Right lung (tissue), 5 donors: ENCODE results near the gene PPP1R14D. TPM values are rescaled to one million over a fixed set of nuclear protein-coding genes. Genes with fewer than 3 reads are reported as not detected.

ENCODE experiments used
- DNase-seq, 2 donors: peaks; one replicate each; pipeline ENCODE4 v3.0.0-alpha.2; 2013
- polyA plus RNA-seq, 5 donors: library from polyadenylated mRNA; unstranded; fragments of 120-200 nt; gene quantifications; one replicate each; pipeline versions ENCODE4 v1.2.1 to v1.2.3, GENCODE V29; 2013; ENCODE audit warnings: inconsistent platforms in 1 of 5, low replicate concordance in 1 of 5; ENCODE audit not compliant: insufficient read length in 5 of 5, insufficient read depth in 1 of 5

Gene PPP1R14D
- polyA plus RNA-seq, 5 donors = 0.23 to 0.49 (median 0.37) TPM

DNA sequence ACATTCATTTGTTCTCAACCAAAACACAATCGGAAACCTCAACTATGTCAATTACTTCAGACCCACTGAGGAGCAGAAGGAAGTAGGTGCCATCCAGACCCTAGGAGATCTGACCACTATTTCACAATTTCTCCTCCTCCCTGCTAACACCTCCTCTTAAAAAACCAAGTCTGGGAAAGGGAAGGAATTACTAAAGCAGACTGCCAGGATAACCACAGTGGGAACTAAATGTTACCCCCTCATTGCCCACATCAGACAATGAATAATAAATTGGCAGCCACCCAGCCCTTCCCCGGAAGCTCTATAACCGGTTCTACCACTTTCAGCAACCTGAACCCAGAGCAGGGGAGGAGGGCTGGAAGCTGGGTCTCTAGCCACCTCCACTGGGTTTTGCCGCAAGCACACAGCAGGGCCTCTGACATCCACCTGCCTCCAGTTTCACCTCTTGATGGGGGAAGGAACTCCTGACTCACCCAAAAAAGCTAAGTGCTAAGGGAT, 41.1 kb downstream of the PPP1R14D start:
- DNase-seq = peak; percentile 58 to 68

- DNase-seq = no peak
Measured at GRCh38 chr15:40785814-40786213, 42.7 kb downstream of the PPP1R14D start.

- DNase-seq = no peak
Measured at GRCh38 chr15:40785164-40785563, 43.3 kb downstream of the PPP1R14D start.

DNA sequence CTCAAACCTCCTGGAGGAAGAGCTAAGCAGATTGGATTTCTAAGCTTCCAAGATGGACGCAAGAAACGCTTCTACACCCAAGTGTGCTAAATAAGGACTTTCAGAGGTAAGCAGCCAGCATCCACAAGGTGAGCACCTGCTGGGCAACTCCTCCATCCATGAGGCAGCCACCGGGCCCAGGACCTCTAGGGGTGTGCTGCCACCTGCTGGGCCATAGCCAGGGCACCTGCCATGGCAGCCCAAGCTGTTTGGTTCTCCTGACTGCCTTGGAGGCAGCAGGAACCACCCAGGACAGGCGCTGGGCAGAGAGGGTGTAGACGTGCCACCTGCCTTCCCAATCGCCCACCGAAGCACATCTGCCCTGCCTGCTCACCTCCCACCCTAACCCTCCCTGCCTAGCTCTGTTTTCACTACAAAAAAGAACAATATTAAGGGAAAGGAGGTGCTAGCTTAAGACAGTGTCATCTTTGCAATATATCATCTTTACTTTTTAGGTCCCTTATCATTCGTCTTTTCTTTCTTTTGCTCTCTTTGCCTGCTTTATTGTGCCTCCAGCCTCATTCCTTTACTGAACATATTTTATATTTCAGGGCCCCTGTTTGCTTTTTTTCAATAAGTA, 45.8 kb downstream of the PPP1R14D start:
- DNase-seq = no peak

DNA sequence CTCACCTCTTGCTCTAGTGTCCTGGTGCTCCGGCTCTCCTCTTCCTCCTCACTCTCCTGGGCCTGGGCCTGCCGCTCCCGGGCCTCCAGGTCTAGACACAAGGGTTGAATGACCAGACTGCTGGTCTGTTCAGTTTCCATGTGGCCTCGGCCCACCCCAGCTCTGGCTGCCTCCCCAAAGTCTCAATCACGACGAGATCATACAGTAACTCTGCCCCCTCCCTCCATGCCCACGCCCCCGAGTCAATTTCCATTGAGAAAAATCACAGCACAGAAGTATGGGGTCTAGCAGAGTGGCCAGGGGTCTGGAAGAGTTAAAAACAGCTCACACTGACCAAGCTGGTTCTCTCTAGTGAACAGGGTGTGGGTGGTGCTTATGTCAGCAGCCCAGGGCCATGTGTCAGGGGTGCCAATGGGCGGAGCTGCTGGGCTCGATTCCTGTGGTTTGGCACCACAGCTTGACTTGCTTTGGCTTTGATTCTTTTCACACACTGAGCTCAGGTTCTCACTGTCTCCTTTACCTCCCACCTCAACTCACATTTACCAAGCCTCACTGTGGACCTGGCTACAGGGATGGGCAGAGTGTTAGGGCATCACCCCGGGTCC, 51.9 kb downstream of the PPP1R14D start:
- no peak for DNase-seq

DNA sequence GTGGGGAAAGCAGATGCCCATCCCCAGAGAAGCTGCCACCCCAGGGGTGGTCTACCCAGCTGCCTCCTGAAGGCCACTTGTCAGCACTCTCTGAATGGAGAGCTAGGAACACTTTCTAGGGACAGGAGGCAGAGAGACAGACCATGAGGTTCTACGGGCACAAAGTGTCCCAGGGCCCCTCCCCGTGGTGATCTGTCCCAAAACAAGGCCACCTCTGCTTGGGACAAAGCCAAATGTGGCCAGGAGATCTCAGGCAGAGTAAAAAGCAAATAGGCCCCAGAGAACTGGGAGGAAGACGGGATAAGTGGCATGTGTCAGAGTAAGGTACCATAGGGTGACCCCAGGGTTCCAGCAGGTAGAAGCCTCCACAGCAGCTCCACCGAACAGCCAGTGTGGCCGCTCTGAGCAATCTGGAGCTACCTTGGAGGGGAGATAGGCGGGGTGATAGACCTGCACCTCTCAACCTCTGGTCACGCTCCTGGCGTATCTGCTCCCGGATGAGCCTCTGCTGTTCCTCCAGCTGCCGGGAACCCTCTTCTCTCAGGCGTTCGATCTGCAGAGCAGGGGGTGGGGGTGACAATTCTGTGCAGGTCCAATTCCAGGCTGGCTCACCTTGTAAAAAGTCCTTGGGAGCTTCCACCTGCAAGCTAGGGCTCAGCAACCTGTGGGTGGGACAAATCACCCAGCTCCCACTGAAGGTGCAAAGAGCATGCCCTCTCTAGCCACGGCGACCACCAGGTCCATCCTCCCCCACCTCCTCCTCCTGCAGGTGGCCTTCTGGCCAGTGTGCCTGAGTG, 52.6 kb downstream of the PPP1R14D start:
- no peak for DNase-seq

DNA sequence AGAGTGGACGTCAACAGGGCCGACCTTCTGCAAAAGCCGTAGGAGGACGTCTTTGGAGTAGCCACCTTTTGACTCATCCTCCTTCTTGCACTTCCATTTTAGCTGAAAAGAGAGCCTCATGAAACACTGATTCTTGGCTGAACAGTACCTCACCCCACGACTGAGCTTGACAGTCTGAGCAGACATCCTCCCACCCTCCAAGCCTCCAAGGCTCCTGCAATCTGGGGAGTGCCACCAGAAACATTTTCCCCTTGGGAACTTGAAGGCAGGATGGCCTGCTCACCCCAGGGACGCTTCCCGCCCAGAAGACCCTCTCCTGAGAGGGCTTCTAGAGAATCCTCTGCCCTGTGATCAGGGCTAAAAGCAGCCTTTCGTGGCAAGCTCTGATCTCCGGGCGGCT, 53.5 kb downstream of the PPP1R14D start:
- no peak for DNase-seq

GRCh38 chr15:40773902-40774301, 54.6 kb downstream of the PPP1R14D start:
- DNase-seq = no peak

DNA sequence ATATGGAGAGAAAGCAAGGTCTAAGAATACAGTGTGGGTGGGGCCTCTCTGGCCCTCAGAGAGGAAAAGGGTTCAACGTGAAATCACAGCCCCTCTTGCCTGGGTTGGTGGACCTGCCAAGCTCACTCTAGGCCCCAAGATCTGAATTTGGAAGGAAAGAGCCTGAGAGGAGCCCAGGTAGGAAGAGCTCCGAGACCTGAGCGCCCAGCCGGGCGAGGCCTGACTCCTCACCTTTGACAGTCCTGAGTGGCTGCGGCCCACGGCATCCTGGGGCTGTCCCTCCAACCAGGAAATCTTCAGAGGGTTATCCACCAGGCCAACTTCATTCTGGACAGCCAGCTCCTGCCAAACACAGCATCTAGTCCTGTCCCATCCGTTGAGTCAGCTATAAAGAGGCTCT, 55.0 kb downstream of the PPP1R14D start:
- no peak for DNase-seq

DNA sequence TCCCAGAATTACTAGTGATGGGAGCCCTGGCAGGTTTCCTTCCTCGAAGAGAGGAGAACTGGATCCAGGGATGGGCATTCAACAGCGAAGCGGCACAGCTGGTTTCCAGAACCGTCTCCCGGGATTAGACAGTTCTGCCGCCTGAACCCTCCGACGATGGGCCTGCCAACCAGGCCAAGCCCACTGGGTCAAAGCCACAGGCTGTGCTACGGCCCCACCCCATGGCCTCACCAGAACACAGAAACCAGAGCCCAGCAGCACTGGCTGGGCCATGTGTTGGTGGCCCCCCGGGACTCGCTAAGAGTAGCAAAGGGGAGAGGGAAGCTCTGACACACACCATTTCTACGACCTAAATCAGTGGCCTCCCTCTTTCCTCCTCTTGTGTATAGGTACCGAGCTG, 56.5 kb downstream of the PPP1R14D start:
- no peak for DNase-seq

DNA sequence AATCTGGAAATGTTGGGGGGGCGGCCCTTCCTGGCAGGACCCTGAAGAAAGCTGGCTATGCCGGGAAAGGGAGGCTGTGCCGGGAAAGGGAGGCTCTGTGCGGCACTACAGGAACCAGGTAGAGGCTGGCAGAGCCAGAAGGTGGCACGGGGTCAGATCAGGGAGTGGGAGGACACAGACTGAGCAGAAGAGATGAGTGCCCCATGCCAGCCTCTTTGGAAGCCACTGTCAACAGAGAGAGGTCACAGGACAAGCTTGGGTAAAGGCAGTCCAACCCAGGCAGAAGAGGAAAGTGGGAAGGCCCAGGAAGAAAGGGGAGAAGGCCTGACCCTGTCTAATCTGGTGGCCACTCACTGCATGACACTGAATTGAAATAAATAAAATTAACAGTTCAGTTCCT, 57.3 kb downstream of the PPP1R14D start:
- no peak for DNase-seq

DNA sequence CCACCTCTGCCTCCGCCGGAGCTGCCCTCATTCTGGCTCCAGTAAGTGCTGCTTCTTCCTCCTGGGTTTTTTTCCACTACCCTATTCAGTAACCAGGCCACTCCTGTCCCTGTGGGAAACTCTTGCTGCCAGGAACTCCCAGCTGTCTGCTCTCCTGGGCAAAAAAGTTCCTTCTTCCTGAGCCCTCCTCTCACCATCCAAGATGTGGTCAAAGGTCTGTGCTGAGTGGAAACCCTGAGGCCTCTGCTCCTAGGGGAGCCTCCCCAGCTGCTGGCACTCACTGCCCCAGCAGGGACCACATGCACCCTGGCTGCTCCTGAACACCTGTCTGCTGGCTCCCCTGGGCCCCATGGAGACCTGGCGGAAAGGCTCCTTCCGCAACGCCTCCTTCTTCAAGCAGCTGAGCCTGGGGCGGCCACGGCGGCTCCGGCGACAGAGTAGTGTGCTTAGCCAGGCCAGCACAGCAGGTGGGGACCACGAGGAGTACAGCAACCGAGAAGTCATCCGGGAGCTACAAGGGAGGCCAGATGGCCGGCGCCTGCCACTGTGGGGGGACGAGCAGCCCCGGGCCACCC, 58.3 kb downstream of the PPP1R14D start:
- no peak for DNase-seq

DNA sequence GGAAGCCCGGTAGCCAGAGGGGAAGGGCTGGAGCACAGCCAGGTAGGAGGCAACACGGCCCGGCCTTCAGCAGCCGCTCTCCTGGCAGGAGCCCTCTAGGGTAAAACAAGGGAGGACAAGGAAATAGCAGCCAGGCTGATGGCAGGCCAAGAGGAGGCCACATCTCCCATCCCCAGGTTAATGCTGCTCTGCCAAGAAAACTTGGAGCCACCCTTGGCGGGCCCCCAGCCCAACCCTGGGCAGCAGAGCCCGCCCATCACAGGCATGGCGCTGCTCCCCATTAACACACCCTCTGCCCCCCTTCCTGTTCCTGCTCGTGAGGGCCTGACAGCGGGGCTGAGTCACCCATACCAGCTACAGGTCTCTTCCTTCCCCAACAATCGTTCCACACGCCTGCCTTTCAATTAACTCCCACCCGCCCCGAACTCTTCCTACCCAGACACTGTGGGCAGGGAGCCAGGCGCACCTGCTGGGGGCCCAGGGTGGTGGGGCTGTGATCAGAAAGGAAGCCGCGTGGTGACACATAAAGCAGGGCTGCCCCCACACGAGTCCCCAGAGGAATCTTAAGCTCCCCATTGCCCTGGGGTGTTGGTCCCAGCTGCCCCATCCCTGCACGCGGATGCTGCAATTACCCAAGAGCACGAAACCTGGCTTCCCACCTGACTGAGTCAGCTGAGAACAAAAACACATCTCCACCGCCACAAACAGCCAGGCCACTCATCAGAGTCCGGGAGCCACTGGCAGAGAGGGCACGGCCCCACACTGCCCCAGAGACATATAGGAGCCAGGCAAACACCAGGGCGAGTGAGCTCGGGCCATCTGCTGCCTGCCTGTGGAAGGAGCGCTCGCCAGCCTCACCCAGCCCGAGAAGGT, 59.0 kb downstream of the PPP1R14D start, which contains the start of gene C15orf62:
C15orf62 (plus strand) TSS at position 707 of the 873 bp plus-strand sequence. CDS start 516 bp downstream, outside the sequence.
- no peak for DNase-seq

DNA sequence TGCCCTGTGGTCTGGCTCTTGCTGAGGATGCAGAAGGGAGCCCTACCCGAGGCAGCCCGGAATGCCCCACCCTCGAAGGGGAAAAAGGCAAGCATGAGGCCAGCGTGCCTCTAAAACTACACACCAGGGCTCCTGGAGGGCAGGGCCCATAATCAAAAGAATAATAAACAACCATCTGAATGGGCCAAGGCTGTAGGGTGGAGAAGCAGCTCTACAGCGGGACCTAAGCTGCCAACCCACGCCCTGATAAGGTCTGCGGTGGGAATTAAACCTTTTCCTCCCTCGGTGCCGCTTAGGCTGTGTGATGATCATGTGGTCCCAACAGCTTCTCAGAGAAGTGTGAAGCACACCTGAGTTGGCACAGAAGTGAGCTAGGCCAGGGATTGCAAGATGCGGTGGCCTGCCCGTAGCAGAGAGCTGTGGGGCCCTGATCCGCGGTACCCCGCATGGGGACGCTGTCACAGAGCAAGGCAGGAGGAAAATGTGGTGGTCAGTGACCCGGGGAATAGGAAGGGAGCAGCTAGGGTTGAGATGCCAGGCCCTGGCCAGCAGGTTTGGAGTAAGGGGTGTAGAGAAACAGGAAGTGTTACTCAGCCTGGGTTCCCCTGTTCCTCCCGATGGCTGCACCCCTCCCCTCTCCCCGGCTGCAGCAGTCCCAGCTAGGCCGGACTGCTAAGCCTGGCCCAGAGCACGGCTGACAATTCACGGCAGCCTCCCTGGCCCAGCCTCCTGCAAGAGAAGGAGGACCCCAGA, 59.8 kb downstream of the PPP1R14D start:
- DNase-seq = no peak

DNA sequence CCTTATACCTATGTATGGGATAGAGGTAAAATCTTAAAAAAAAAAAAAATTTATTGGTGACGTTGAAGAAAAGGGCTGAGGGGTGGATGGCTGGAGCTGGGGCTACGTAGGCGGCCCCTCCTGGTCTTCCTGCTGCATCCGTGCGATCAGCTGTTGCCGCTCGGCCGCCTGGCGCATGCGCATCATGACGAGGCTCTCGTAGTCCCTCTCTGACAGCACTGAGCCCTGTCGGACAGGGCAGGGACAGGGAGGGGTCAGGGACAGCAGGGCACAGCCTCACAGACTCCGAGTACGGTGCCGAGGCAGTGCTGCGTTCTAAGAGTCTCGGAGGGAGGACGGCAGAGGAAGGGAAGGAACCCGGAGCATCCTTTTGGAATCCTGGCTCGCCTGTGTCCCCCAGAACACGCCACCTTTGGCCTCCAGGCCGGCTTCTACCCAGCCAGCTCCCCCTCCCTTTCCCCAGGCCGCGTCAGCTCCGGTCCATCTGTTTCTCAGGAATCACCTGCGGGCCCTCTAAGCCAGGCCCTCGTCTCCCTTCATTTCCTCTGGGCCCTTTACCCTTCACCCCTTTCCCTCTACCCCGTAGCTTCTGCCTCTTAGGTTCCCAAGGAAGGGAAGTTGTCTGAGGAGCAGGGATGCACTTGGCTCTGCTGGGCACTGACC, 60.5 kb downstream of the PPP1R14D start:
- no peak for DNase-seq

GRCh38 chr15:40766906-40767837, 61.3 kb downstream of the PPP1R14D start:
- DNase-seq = no peak

GRCh38 chr15:40766194-40766815, 62.2 kb downstream of the PPP1R14D start:
- DNase-seq = no peak
